WTC11 (cell line): ENCODE results near the gene NTRK1. TPM values are rescaled to one million over a fixed set of nuclear protein-coding genes. Genes with fewer than 3 reads are reported as not detected.

Source experiments
- ATAC-seq: fragments of 200-7000 bp; cut with Tn5 transposase; 2 replicates; pipeline ENCODE4 v1.10.0; 2021; ENCODE audit warnings: mild to moderate bottlenecking, moderate library complexity
- CTCF ChIA-PET: fragments of 300-600 bp; sonication (Branson Sonifier 250); formaldehyde crosslinking; loops from one replicate; lab custom pipeline; 2021; ENCODE audit warnings: antibody characterized with exemption; lab: Charles Lee
- POLR2A ChIA-PET: fragments of 350-600 bp; sonication (Branson Sonifier 250); formaldehyde crosslinking; loops from one replicate; lab custom pipeline; 2021; ENCODE audit warnings: antibody characterized with exemption; lab: Charles Lee
- DNase-seq: peaks from one replicate; pipeline ENCODE4 v3.0.0; 2021; ENCODE audit warnings: low spot score
- H3K27ac Mint-ChIP-seq: 2 replicates; pipeline ENCODE4 v1.8.0; 2021; ENCODE audit warnings: mixed read lengths
- H3K27me3 Mint-ChIP-seq: 2 replicates; pipeline ENCODE4 v1.8.0; 2021; ENCODE audit warnings: low read depth, mild to moderate bottlenecking, moderate library complexity, mixed read lengths
- H3K36me3 Mint-ChIP-seq: 2 replicates; pipeline ENCODE4 v1.8.0; 2021; ENCODE audit warnings: mixed read lengths
- H3K4me1 Mint-ChIP-seq: 2 replicates; pipeline ENCODE4 v1.8.0; 2022; ENCODE audit warnings: mixed read lengths
- H3K4me3 Mint-ChIP-seq: 2 replicates; pipeline ENCODE4 v1.8.0; 2021; ENCODE audit warnings: mild to moderate bottlenecking, moderate library complexity, mixed read lengths
- H3K9me3 Mint-ChIP-seq: 2 replicates; pipeline ENCODE4 v1.8.0; 2021; ENCODE audit warnings: mixed read lengths
- AFF4 ChIP-seq: sonication (generic); formaldehyde crosslinking; IDR thresholded peaks from 2 replicates; pipeline ENCODE4 v1.8.1; 2023; ENCODE audit warnings: mild to moderate bottlenecking, missing genetic modification reagents, borderline replicate concordance
- ATF3 ChIP-seq: sonication (generic); formaldehyde crosslinking; conservative IDR thresholded peaks from 2 replicates; pipeline ENCODE4 v1.8.1; 2022; ENCODE audit warnings: mild to moderate bottlenecking, missing genetic modification reagents
- CBFB ChIP-seq: sonication (generic); formaldehyde crosslinking; IDR thresholded peaks from 2 replicates; pipeline ENCODE4 v1.8.1; 2022; ENCODE audit warnings: mild to moderate bottlenecking, low read depth, missing genetic modification reagents
- CDX4 ChIP-seq: fragments of 250-450 bp; sonication (Bioruptor Pico); IDR thresholded peaks from 2 replicates; pipeline ENCODE4 v1.9.0; 2021; ENCODE audit warnings: moderate library complexity, mild to moderate bottlenecking, inconsistent platforms, borderline replicate concordance
- ELF4 ChIP-seq: sonication (generic); formaldehyde crosslinking; IDR thresholded peaks from 2 replicates; pipeline ENCODE4 v1.8.1; 2022; ENCODE audit warnings: low read depth, mild to moderate bottlenecking, moderate library complexity, missing genetic modification reagents
- FOXP1 ChIP-seq: sonication (generic); formaldehyde crosslinking; IDR thresholded peaks from 2 replicates; pipeline ENCODE4 v1.8.0; 2022; ENCODE audit warnings: missing genetic modification reagents, mild to moderate bottlenecking, moderate library complexity, borderline replicate concordance
- MAX ChIP-seq: sonication (generic); formaldehyde crosslinking; IDR thresholded peaks from 2 replicates; pipeline ENCODE4 v1.8.0; 2022; ENCODE audit warnings: mild to moderate bottlenecking, missing genetic modification reagents
- MXD4 ChIP-seq: fragments of 250-450 bp; sonication (Bioruptor Pico); IDR thresholded peaks from 2 replicates; pipeline ENCODE4 v1.8.0; 2021; ENCODE audit warnings: mild to moderate bottlenecking, moderate library complexity, borderline replicate concordance
- NFATC4 ChIP-seq: fragments of 250-450 bp; sonication (Bioruptor Pico); IDR thresholded peaks from 2 replicates; pipeline ENCODE4 v1.9.0; 2021; ENCODE audit warnings: mild to moderate bottlenecking
- PREB ChIP-seq: sonication (generic); formaldehyde crosslinking; IDR thresholded peaks from 2 replicates; pipeline ENCODE4 v1.8.1; 2022; ENCODE audit warnings: mild to moderate bottlenecking, missing genetic modification reagents, moderate library complexity, borderline replicate concordance
- RORB ChIP-seq: fragments of 250-450 bp; sonication (Bioruptor Pico); IDR thresholded peaks from 2 replicates; pipeline ENCODE4 v1.9.0; 2021; ENCODE audit warnings: mild to moderate bottlenecking
- TCF7 ChIP-seq: sonication (generic); formaldehyde crosslinking; IDR thresholded peaks from 2 replicates; pipeline ENCODE4 v1.8.0; 2022; ENCODE audit warnings: mild to moderate bottlenecking, low read depth, missing genetic modification reagents, moderate library complexity
- ZNF396 ChIP-seq: fragments of 250-450 bp; sonication (Bioruptor Pico); IDR thresholded peaks from 2 replicates; pipeline ENCODE4 v1.8.0; 2021; ENCODE audit warnings: mild to moderate bottlenecking, moderate library complexity, borderline replicate concordance
- ZNF423 ChIP-seq: fragments of 250-450 bp; sonication (Bioruptor Pico); IDR thresholded peaks from 2 replicates; pipeline ENCODE4 v2.1.2; 2022; ENCODE audit warnings: mild to moderate bottlenecking, moderate library complexity
- ZNF425 ChIP-seq: fragments of 250-450 bp; sonication (Bioruptor Pico); conservative IDR thresholded peaks from 2 replicates; pipeline ENCODE4 v1.9.0; 2021; ENCODE audit warnings: mild to moderate bottlenecking
- total RNA-seq: library from RNA; stranded (reverse); gene quantifications from 3 replicates; pipeline ENCODE4 v1.2.3, GENCODE V29; 2021

NTRK1 gene
- total RNA-seq, 1 experiment from 2014 or later: 0.42 TPM

GRCh38 chr1:156854634-156855033, 6.0 kb upstream of the NTRK1 start:
- CTCF ChIA-PET: interaction anchor here (1.2 kb wide), 1 partner anchor 22 kb away, joined by 3 read pairs; no protein-coding TSS in a partner anchor

More at GRCh38 chr1:156854634-156855033, 6.0 kb upstream of the NTRK1 start:
- no peak for DNase-seq
- H3K9me3 Mint-ChIP-seq: no peaks in the 10 kb centered on the region
- no peak for ATAC-seq
- H3K27me3 Mint-ChIP-seq: peaks cover 89% of the 10 kb centered on the region
- POLR2A ChIA-PET: no interaction called here
- H3K27ac Mint-ChIP-seq: no peak overlapping the region
- peaks cover 4% of the 10 kb centered on the region for H3K4me1 Mint-ChIP-seq
- no peak overlapping the region for H3K4me3 Mint-ChIP-seq
- TF ChIP-seq PREB (CRISPR knock-in tag) (no peak), CDX4 (no peak), RORB (no peak), ELF4 (CRISPR knock-in tag) (no peak), ZNF425 (CRISPR knock-in tag) (no peak), CBFB (CRISPR knock-in tag) (no peak), MAX (no peak), ZNF423 (no peak), ZNF396 (CRISPR knock-in tag) (no peak), MXD4 (CRISPR knock-in tag) (no peak), AFF4 (CRISPR knock-in tag) (no peak), TCF7 (no peak), FOXP1 (CRISPR knock-in tag) (no peak), NFATC4 (CRISPR knock-in tag) (no peak), ATF3 (CRISPR knock-in tag) (no peak)
- H3K36me3 Mint-ChIP-seq: no peaks in the 10 kb centered on the region
